Activated T-cell treated with anti-CD3 and anti-CD28 coated beads for 1 hour (primary cell): ENCODE data around the gene RETREG1.
"Not testable (repeated sequence)": the region's sequence is repeated elsewhere in the genome, so short reads cannot be mapped to it uniquely, and the experiment has no call there.

Experiments
- DNase-seq: peaks from one replicate; pipeline ENCODE4 v3.0.0-alpha.2; 2020; ENCODE audit warnings: low read depth

Gene RETREG1

GRCh38 chr5:16487456-16487855 is 129.3 kb downstream of the RETREG1 start:
- no peak for DNase-seq

- DNase-seq = no peak
These were observed 130.1 kb downstream of the RETREG1 start for GRCh38 chr5:16486711-16487111.

GRCh38 chr5:16485656-16486055 is 131.1 kb downstream of the RETREG1 start:
- DNase-seq = no peak

GRCh38 chr5:16484081-16484480 is 132.7 kb downstream of the RETREG1 start:
- DNase-seq = no peak

- DNase-seq = no peak
These were observed 133.4 kb downstream of the RETREG1 start for GRCh38 chr5:16483361-16483760.

GRCh38 chr5:16482891-16483290 is 133.9 kb downstream of the RETREG1 start:
- DNase-seq = no peak

GRCh38 chr5:16480821-16481538 is 135.8 kb downstream of the RETREG1 start:
- no peak for DNase-seq

GRCh38 chr5:16480144-16480543 is 136.7 kb downstream of the RETREG1 start:
- no peak for DNase-seq

GRCh38 chr5:16477541-16477940 is 139.3 kb downstream of the RETREG1 start:
- DNase-seq = no peak

GRCh38 chr5:16476417-16476816 is 140.4 kb downstream of the RETREG1 start:
- not testable (repeated sequence) for DNase-seq

- DNase-seq = no peak
These were observed 145.4 kb downstream of the RETREG1 start for GRCh38 chr5:16471387-16471786.

GRCh38 chr5:16467363-16468219 is 149.2 kb downstream of the RETREG1 start:
- no peak for DNase-seq

- peak; percentile 78 for DNase-seq
These were observed 151.0 kb downstream of the RETREG1 start, which contains the start of gene ZNF622 for GRCh38 chr5:16465544-16466432. ZNF622 (minus strand) TSS chr5:16465800; CDS start chr5:16465665, 135 bp downstream.

- DNase-seq = no peak
These were observed 151.9 kb downstream of the RETREG1 start for GRCh38 chr5:16464664-16465543.

- no peak for DNase-seq
These were observed 152.6 kb downstream of the RETREG1 start for GRCh38 chr5:16464231-16464630.

- no peak for DNase-seq
These were observed 155.0 kb downstream of the RETREG1 start for GRCh38 chr5:16461782-16462181.

- no peak for DNase-seq
These were observed 155.8 kb downstream of the RETREG1 start for GRCh38 chr5:16461026-16461425.

GRCh38 chr5:16459451-16459850 is 157.3 kb downstream of the RETREG1 start:
- no peak for DNase-seq

GRCh38 chr5:16457853-16458252 is 158.9 kb downstream of the RETREG1 start:
- DNase-seq = no peak

- no peak for DNase-seq
These were observed 159.3 kb downstream of the RETREG1 start for GRCh38 chr5:16457451-16457850.
